HG02973 (cell line): ENCODE measurements around the gene CLDN14.

Source experiments
- ATAC-seq: cut with Tn5 transposase; IDR thresholded peaks from one replicate; pipeline ENCODE4 v1.9.1; 2021; ENCODE audit warnings: moderate library complexity; ENCODE audit not compliant: unreplicated experiment

The CLDN14 gene

GRCh38 chr21:36479415-36480402 lies at the start of gene CLDN14:
CLDN14 (minus strand) TSS chr21:36480122; CDS start chr21:36461695, 18,427 bp downstream.
- no peak for ATAC-seq

- ATAC-seq = no peak
Measured at GRCh38 chr21:36528716-36529115, 48.8 kb upstream of the CLDN14 start.

GRCh38 chr21:36527317-36527716 lies 47.4 kb upstream of the CLDN14 start:
- no peak for ATAC-seq

- no peak for ATAC-seq
Measured at GRCh38 chr21:36526104-36526503, 46.2 kb upstream of the CLDN14 start.

GRCh38 chr21:36524477-36524876 lies 44.6 kb upstream of the CLDN14 start:
- ATAC-seq = no peak

GRCh38 chr21:36522219-36522808 lies 42.4 kb upstream of the CLDN14 start:
- ATAC-seq = no peak

GRCh38 chr21:36518883-36519492 lies 39.1 kb upstream of the CLDN14 start:
- ATAC-seq = no peak

- no peak for ATAC-seq
Measured at GRCh38 chr21:36517366-36518075, 37.6 kb upstream of the CLDN14 start.

GRCh38 chr21:36516281-36516680 lies 36.4 kb upstream of the CLDN14 start:
- ATAC-seq = no peak

GRCh38 chr21:36513430-36513829 lies 33.5 kb upstream of the CLDN14 start:
- no peak for ATAC-seq

GRCh38 chr21:36512971-36513370 lies 33.0 kb upstream of the CLDN14 start:
- ATAC-seq = no peak

- ATAC-seq = no peak
Measured at GRCh38 chr21:36511484-36512220, 31.7 kb upstream of the CLDN14 start.

GRCh38 chr21:36510911-36511310 lies 31.0 kb upstream of the CLDN14 start:
- ATAC-seq = no peak

- ATAC-seq = no peak
Measured at GRCh38 chr21:36509973-36510664, 30.2 kb upstream of the CLDN14 start.

GRCh38 chr21:36508948-36509347 lies 29.0 kb upstream of the CLDN14 start:
- no peak for ATAC-seq

- ATAC-seq = no peak
Measured at GRCh38 chr21:36507397-36508018, 27.6 kb upstream of the CLDN14 start.

GRCh38 chr21:36506482-36506881 lies 26.6 kb upstream of the CLDN14 start:
- no peak for ATAC-seq

GRCh38 chr21:36504067-36505058 lies 24.4 kb upstream of the CLDN14 start:
- no peak for ATAC-seq
